ENCODE measurements around the gene AVP.
A peak's percentile ranks its signal among the peaks of the same experiment; 100 is the strongest.
"Not testable (repeated sequence)": the region's sequence is repeated elsewhere in the genome, so short reads cannot be mapped to it uniquely, and the experiment has no call there.

Gene AVP

GRCh38 chr20:3124163-3124562 is 39.6 kb upstream of the AVP start:
- not testable (repeated sequence) for DNase-seq (ENCODE audit: low spot score); H3K4me3 ChIP-seq; H3K27ac ChIP-seq

- DNase-seq (ENCODE audit: low spot score), result no peak
- Histone ChIP-seq H3K27ac (no peak overlapping the region), H3K4me3 (no peak overlapping the region)
- TF ChIP-seq, protein P1, sequence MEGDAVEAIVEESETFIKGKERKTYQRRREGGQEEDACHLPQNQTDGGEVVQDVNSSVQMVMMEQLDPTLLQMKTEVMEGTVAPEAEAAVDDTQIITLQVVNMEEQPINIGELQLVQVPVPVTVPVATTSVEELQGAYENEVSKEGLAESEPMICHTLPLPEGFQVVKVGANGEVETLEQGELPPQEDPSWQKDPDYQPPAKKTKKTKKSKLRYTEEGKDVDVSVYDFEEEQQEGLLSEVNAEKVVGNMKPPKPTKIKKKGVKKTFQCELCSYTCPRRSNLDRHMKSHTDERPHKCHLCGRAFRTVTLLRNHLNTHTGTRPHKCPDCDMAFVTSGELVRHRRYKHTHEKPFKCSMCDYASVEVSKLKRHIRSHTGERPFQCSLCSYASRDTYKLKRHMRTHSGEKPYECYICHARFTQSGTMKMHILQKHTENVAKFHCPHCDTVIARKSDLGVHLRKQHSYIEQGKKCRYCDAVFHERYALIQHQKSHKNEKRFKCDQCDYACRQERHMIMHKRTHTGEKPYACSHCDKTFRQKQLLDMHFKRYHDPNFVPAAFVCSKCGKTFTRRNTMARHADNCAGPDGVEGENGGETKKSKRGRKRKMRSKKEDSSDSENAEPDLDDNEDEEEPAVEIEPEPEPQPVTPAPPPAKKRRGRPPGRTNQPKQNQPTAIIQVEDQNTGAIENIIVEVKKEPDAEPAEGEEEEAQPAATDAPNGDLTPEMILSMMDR (IDR thresholded peaks at IDR 0.05), result no peak
Observed at GRCh38 chr20:3123542-3123941, 39.0 kb upstream of the AVP start.

GRCh38 chr20:3121955-3122610 is 37.6 kb upstream of the AVP start:
- Histone ChIP-seq H3K27ac (no peak overlapping the region), H3K4me3 (no peak overlapping the region)
- no peak for DNase-seq (ENCODE audit: low spot score)
- TF ChIP-seq, protein P1 (IDR thresholded peaks at IDR 0.05), result no peak

- Histone ChIP-seq H3K27ac (no peak overlapping the region), H3K4me3 (no peak overlapping the region)
- TF ChIP-seq, protein P1 (IDR thresholded peaks at IDR 0.05), result no peak
- DNase-seq (ENCODE audit: low spot score), result no peak
Observed at GRCh38 chr20:3121271-3121911, 36.9 kb upstream of the AVP start.

DNA sequence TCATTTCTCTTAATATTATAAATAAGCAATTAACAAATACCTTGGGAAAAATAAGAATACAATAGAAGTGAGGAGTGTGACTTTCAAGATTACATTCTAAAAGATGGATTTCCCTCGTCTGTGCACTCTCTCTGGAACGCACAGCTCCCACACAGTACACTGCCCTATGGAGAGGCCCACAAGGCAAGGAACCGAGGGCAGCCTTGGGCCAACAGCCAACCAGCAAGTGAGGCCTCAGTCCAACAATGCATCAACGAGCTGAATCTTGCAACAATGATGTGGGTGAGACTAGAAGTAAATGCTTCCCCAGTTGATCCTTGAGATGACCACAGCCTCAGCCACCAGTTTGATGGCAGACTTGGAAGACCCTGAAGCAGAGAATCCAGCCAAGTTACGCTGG is 34.5 kb upstream of the AVP start:
- DNase-seq (ENCODE audit: low spot score), result no peak
- H3K27ac ChIP-seq, result no peak overlapping the region
- TF ChIP-seq, protein P1 (IDR thresholded peaks at IDR 0.05), result no peak
- H3K4me3 ChIP-seq, result no peak overlapping the region

- Histone ChIP-seq H3K4me3 (peak overlapping the region; percentile 37), H3K27ac (peak overlapping the region in 1 of 2 donors; percentile 21)
- TF ChIP-seq, protein P1 (IDR thresholded peaks at IDR 0.05), result peak; percentile 44
- DNase-seq (ENCODE audit: low spot score), result not testable (repeated sequence)
Observed at GRCh38 chr20:3117839-3118379, 33.4 kb upstream of the AVP start.

- Histone ChIP-seq H3K27ac (no peak overlapping the region), H3K4me3 (no peak overlapping the region)
- DNase-seq (ENCODE audit: low spot score), result no peak
- TF ChIP-seq, protein P1 (IDR thresholded peaks at IDR 0.05), result no peak
Observed at GRCh38 chr20:3116341-3116740, 31.8 kb upstream of the AVP start.

Data from coronary artery (tissue), 2 donors.